Kidney capillary endothelial cell (primary cell): Measurements from ENCODE around the gene TBL2.
"Not testable (repeated sequence)": the region's sequence is repeated elsewhere in the genome, so short reads cannot be mapped to it uniquely, and the experiment has no call there.

Experiments
- DNase-seq: peaks from one replicate; pipeline ENCODE4 v3.0.0-alpha.2; 2018; ENCODE audit warnings: low spot score

The TBL2 gene

DNA sequence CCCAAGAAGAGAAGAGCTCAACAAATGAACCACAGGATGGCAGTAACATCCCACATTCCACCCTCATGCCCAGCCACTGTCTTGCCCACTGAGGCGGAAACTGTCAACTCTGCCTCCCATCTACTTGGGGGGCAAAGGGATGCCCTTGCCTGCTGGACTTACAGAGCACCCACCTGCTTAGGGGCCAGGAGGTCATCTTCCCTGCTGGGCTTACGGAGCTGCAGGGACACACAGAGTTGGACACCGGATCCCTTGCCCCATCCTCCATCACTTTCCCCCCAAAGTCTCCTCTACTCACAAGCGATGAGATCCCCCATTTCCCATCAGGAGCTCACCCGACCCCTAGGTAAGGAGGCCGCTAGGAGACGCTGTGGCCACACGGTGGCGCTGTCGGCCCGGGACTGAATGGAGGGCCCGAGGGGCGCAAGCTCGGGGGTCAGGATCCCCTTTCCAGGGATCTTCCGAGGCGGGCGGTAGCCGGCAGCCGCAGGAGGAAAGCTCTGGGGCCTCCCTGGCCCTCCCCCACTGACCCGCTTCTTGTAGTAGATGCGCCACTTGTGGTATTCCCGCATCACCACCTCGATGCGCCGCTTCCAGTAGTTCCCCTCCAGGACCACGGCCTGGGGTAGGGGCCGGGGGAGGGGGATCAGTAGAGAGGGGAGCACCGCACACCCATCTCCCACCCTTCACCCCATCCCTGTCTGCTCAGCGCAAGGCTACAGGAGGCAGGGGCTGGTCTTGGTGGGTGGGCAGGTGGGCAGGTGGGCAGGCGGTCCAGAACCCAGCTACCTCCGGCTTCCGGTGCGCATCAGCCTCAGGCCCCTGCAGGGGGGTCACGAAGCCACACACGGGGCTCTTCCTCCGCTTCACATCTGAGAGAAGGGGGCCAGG, 28.7 kb upstream of the TBL2 start:
- DNase-seq = peak; percentile 26

DNA sequence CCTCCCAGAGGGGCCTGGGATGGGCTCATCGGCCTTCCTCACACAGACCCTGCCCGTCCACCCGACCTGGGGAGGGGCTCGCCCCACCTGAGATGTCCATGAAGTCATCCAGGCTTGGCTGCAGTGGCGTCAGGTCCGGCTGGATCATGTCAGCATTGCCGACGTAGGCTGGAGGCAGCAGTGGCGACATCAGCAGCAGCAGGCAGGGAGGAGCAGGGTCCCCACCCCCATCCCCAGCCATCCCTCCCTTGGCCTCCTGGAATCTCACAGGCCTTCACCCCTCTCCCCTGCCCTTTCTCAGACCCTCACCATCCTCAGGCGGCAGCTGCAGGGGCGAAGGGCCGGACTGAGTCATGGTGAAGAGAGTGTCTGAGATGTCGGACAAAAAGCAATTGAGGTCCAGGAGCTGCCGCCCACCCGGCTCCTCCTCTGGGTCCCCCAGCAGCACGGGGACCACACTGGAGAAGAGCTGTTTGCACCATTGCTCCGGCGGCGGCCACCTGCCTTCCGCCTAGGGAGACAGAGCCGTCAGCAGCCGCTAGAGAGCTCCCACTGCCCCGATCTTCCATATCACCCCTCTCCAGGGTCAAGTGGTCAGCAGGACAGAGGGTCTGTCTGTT, 27.3 kb upstream of the TBL2 start:
- DNase-seq = no peak

- DNase-seq = no peak
These were observed 24.6 kb upstream of the TBL2 start for GRCh38 chr7:73602721-73603651.

DNA sequence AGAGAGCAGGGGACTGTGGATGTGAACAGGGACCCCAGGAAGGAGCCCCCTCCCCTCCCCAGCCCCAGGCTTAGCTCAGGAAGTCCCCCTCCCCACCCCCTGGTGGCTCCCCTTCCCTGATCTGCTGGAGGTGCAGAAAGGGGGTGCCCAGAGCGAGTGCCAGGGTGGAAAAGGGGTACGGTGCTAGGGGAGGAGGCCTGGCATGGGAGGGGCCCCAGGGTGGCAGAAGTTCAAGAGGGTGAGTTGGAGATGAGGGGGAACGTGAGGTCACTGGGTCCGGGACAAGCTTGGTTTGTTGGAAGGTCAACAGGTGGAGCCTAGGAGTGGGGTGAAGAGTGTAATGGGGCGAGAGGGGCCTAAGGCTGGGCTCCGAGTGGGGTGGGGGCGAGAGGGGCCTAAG, 21.5 kb upstream of the TBL2 start:
- no peak for DNase-seq

DNA sequence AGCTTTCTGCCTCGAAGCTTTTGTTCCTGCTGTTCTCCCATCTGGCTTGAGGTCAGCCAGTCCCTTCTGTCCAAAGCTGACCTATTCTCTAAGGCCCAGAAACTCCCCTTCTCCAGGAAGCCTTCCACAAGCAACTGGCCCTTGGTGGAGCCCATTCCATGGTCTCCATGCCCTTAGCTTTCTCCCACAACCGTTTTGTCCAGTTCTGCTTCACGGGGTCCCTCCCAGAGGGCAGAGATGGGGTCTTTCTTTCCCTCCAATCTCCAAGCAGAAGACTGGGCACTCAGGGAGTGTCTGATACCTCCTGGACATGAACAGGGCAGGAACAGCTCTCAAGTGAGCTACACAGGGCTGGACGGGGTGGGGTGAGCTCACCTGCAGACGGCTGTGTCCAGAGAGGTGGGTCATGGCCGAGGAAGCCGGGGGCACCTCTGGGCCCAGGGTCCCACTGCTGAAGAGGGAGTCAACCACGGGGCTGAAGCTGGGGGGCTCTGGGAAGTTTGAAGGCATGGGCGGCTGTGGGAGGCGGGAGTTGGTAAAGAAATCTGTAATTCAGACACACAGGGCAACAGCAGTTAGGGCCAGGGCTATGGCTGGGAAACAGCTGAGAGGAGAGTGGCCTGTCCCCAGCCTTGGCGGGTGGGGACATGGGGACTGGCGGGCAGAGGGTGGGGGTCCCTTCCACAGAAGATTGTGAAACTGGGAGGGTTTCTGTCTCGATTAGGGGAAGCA, 20.9 kb upstream of the TBL2 start:
- DNase-seq = no peak

DNA sequence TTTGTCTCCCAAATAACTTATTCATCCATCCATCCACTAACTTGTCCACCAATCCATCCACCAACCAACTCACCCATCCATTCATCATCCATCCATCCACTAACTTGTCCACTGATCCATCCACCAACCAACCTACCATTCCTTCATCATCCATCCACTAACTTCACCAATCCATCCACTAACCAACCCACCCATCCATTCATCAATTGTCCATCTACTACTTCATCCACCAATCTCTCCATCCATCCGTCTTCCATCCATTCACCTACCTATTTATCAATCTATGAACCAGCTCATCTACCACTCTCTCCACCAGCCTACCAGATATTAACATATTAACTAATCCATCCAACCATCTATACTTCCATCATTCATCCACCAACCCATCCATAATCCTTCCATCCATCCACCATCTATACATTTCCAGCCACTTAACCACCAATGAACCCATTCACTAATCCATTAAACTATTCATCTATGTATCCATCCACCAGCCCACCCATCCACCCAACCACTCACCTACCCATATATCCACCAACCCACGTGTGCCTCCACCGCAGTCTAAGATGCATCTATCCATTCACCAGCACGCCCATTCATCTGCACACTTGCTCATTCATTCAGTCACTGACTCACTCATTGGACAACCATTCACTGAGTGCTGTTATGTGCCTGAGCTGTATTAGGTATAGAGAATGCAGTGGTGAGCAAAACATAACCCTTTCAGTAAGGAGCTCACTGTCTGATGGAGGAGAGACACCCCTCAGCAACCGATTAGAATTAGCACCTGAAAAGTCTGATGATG, 19.8 kb upstream of the TBL2 start:
- no peak for DNase-seq

DNA sequence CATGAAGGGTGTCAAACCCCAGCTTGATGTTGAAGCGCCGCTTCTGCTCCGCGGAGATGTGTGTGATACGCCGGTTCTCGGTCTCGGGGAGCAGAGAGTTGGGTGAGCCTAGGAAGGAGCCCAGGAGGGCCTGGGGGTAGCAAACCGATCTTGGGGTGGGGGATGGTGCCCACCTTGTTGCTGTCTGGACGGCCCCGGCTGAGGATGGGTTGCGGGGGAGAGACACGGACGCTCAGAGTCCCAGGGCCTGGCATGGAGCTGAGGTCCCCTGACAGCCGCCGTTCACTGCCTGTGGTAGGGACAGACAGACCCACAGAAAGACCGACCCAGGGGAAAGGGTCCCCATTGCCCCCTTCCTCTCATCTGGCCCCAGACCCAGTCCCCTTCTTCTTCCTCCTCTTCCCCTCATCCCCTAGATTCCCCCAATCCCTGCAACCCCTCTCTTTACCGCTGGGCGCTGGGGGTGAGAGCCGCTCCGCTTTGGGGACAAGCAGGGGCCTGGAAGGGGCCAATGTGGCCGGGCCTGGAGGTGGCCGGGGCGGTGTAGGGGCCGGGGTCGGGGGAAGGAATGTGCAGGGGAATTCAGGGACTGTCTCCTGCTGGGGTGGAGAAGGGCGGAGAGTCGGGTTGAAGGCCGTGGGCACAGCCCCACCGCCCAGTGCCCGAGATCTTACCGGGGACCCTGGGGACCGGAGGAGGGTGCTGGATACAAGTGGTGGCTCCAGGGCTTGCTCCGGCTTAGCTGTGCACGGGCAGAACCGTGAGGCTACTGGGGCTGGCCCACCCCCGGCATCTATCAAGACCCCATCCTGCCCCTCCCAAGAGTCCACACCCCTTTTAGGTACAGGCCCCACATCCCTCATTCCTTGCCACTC, 18.0 kb upstream of the TBL2 start:
- no peak for DNase-seq

- DNase-seq = no peak
These were observed 17.0 kb upstream of the TBL2 start for GRCh38 chr7:73595358-73595757.

DNA sequence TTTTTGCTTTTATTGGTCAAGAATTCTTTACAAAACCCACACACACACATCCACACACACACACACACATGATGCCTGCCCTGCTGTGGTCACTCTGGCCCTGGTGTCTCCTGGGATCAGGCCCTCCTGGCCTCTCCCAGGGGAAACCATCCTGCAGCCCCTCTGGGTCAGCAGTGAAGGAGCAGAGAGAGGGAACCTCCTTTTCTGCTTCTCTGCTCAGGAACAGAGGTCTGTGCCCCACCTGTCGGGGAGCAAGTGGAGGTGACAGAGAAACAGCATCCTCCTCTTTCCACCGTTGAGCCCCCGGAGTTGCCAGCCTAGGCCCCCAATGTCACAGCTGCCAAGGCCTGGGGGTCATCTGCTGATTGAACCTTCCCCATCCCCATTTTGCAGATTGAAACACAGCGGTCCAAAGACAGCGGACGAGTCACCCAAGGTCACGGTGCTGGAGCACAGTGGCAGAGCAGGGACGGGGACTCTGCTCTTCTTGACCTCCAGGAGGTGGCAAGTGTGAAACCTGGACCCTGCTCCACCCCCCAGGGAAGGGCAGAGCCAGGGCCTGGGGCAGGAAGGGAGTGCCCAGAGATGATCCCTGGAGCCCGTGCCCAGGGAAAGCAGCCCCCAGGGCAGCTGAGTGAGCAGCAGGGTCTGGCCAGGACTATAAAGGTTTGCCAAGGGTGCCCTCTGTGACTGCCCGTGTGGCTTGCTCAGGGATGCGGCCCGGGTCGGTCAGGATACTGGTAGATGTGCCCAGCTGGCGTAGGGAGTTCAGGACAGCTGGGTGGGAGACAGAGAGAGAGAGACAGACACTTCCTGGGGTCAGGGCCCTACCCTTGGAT, 15.0 kb upstream of the TBL2 start:
- DNase-seq = no peak

DNA sequence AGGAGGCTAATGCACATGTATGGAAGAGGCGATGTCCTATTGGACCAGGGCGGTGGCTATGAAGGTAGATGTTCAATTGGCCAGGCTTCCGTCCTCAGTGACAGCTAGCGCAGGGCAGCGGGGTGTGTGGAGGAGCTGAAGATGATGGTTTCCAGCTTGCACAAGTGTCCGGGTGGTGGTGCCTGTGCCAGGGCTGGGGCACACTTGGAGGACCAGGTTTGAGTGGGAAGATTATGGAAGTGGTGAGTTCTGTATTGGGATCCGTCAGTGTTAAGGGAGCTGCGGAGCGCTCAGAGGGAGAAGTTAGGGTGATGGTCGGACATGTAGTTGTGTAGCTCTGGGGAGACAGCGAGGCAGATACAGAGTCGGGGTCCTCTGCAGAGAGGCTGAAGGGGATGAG, 8.5 kb upstream of the TBL2 start:
- DNase-seq = no peak

DNA sequence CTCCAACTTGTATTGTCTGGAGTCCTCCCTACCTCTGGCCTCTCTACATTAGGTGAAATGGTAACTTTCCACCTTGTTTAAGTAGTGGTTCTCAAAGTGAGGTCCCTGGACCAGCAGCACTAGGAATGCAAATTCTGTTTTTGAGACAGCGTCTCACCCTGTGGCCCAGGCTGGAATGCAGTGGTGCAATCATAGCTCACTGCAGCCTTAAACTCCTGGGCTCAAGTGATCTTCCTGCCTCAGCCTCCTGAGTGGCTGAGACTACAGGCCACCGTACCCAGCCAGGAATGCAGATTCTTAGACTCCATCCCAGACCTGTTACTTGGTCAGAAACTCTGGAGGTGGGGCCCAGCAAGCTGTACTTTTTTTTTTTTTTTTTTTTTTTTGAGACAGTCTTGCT, 6.8 kb upstream of the TBL2 start:
- DNase-seq = no peak

GRCh38 chr7:73582664-73583202, 4.4 kb upstream of the TBL2 start:
- DNase-seq = no peak

DNA sequence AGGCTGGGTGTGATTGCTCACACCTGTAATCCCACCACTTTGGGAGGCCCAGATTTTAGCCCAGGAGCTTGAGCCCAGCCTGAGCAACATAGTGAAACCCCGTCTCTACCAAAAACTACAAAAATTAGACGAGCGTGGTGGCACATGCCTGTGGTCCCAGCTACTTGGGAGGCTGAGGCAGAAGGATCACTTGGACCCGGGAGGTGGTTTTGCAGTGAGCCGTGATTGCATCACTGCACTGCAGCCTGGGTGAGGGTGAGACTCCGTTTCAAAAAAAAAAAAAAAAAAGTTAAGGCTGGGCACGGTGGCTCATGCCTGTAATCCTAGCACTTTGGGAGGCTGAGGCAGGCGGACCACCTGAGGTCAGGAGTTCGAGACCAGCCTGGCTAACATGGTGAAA, 2.6 kb upstream of the TBL2 start:
- not testable (repeated sequence) for DNase-seq

GRCh38 chr7:73577627-73578341, 595 bp downstream of the TBL2 start:
- no peak for DNase-seq

DNA sequence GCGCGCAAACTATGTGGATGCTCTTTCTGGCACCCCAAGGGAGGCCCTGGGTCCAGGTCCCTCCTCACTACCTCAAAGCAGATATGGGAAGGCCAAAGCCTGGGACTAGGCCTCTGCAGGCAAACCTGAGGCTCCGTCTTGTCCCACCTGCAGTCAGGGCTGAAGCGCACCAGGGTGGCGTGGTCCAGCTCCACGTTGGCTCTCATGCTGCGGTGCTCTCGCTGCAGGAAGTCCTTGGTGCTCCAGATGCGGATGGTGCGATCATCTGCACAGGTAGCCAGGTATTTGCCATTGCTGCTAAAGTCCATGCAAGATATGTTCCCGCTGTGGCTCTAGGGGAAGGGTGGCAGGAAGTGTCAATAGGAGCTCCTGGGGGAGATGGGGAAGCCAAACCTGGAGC, 4.6 kb downstream of the TBL2 start:
- DNase-seq = no peak

DNA sequence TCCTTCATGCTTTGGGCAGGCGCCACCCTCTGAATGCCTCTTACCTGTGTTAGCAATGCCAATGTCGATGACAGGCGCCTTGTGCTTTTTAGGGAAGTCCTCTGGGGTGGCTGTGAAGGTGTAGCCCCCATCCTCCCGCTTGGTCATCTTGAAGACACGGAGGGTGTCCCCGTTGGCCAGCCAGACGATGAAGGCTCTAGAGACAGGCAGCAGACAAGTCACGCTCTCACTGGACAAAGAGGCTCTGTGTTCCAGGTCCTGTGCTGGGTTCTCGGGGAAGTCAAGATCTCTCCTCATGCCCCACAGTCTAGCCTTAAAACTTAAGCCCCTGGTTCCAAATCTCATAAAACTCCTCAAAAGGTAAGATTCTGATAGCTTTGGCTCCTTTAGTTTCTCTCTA, 5.1 kb downstream of the TBL2 start:
- DNase-seq = no peak

- DNase-seq = no peak
These were observed 5.6 kb downstream of the TBL2 start for GRCh38 chr7:73572767-73573186.

GRCh38 chr7:73570977-73571376, 7.4 kb downstream of the TBL2 start:
- no peak for DNase-seq
